ENCODE data around the gene MGAT4A. TPM values are rescaled to one million over a fixed set of nuclear protein-coding genes. Genes with fewer than 3 reads are reported as not detected.

The MGAT4A gene
- total and polyA plus RNA-seq, 2 experiments from 2014 or later = 4.4 to 5.6 TPM

DNA sequence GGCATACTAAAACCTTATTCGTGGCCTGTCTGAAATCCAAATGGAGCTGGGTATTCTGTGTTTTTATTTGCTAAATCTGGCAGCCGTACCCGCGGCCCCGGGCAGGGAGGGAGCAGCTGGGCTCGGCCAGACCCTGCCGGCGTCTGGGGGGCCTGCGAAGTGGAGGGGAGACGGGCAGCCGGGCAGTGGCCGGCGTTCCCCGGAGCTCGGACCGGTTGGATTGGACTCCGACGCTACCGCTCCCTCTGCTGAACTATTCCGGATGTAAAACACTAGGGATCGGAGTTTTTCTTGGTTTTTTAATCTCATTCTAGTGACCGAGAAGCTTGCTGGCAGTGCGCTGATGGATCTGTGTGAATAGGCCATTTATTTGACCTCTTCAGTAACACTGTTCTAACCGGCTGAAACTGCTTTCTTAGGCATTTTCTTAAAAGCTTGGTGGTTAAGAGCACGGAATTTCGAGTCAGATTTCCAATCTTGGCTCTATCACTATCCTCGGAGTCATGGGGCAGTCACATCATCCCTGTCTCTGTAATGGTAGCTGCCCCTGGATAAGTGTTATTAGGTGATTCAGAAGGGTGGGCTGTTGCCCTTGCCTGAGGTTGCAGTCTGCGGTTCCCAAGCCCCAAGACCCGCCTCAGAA lies 121.8 kb downstream of the MGAT4A start (continued):
- TF ChIP-seq, protein P1, sequence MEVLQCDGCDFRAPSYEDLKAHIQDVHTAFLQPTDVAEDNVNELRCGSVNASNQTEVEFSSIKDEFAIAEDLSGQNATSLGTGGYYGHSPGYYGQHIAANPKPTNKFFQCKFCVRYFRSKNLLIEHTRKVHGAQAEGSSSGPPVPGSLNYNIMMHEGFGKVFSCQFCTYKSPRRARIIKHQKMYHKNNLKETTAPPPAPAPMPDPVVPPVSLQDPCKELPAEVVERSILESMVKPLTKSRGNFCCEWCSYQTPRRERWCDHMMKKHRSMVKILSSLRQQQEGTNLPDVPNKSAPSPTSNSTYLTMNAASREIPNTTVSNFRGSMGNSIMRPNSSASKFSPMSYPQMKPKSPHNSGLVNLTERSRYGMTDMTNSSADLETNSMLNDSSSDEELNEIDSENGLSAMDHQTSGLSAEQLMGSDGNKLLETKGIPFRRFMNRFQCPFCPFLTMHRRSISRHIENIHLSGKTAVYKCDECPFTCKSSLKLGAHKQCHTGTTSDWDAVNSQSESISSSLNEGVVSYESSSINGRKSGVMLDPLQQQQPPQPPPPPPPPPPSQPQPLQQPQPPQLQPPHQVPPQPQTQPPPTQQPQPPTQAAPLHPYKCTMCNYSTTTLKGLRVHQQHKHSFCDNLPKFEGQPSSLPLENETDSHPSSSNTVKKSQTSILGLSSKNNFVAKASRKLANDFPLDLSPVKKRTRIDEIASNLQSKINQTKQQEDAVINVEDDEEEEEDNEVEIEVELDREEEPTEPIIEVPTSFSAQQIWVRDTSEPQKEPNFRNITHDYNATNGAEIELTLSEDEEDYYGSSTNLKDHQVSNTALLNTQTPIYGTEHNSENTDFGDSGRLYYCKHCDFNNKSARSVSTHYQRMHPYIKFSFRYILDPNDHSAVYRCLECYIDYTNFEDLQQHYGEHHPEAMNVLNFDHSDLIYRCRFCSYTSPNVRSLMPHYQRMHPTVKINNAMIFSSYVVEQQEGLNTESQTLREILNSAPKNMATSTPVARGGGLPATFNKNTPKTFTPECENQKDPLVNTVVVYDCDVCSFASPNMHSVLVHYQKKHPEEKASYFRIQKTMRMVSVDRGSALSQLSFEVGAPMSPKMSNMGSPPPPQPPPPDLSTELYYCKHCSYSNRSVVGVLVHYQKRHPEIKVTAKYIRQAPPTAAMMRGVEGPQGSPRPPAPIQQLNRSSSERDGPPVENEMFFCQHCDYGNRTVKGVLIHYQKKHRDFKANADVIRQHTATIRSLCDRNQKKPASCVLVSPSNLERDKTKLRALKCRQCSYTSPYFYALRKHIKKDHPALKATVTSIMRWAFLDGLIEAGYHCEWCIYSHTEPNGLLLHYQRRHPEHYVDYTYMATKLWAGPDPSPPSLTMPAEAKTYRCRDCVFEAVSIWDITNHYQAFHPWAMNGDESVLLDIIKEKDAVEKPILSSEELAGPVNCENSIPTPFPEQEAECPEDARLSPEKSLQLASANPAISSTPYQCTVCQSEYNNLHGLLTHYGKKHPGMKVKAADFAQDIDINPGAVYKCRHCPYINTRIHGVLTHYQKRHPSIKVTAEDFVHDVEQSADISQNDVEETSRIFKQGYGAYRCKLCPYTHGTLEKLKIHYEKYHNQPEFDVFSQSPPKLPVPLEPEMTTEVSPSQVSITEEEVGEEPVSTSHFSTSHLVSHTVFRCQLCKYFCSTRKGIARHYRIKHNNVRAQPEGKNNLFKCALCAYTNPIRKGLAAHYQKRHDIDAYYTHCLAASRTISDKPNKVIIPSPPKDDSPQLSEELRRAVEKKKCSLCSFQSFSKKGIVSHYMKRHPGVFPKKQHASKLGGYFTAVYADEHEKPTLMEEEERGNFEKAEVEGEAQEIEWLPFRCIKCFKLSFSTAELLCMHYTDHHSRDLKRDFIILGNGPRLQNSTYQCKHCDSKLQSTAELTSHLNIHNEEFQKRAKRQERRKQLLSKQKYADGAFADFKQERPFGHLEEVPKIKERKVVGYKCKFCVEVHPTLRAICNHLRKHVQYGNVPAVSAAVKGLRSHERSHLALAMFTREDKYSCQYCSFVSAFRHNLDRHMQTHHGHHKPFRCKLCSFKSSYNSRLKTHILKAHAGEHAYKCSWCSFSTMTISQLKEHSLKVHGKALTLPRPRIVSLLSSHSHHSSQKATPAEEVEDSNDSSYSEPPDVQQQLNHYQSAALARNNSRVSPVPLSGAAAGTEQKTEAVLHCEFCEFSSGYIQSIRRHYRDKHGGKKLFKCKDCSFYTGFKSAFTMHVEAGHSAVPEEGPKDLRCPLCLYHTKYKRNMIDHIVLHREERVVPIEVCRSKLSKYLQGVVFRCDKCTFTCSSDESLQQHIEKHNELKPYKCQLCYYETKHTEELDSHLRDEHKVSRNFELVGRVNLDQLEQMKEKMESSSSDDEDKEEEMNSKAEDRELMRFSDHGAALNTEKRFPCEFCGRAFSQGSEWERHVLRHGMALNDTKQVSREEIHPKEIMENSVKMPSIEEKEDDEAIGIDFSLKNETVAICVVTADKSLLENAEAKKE (CRISPR knock-in tag; IDR thresholded peaks at IDR 0.05) = no peak
- TF ChIP-seq EZH2phosphoT487 (IDR thresholded peaks at IDR 0.05; ENCODE audit: unreplicated experiment) (no peak), NANOG (IDR thresholded peaks at IDR 0.05; ENCODE audit: borderline replicate concordance) (no peak), EZH2 (IDR thresholded peaks at IDR 0.05; ENCODE audit: low read depth, unreplicated experiment) (no peak), STAT1 (IDR thresholded peaks at IDR 0.05; ENCODE audit: unreplicated experiment) (no peak)
- TF ChIP-seq, protein P2, sequence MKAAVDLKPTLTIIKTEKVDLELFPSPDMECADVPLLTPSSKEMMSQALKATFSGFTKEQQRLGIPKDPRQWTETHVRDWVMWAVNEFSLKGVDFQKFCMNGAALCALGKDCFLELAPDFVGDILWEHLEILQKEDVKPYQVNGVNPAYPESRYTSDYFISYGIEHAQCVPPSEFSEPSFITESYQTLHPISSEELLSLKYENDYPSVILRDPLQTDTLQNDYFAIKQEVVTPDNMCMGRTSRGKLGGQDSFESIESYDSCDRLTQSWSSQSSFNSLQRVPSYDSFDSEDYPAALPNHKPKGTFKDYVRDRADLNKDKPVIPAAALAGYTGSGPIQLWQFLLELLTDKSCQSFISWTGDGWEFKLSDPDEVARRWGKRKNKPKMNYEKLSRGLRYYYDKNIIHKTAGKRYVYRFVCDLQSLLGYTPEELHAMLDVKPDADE (IDR thresholded peaks at IDR 0.05) = no peak

All from GM23338 (cell line).